BJ (cell line): ENCODE results near the gene IRS4. TPM values are rescaled to one million over a fixed set of nuclear protein-coding genes. Genes with fewer than 3 reads are reported as not detected.

Source experiments
- CTCF ChIA-PET: fragments of 350-600 bp; formaldehyde crosslinking; extraction: SDS; loops from one replicate; lab custom pipeline; 2021; ENCODE audit warnings: antibody characterized with exemption, inconsistent platforms; lab: Yijun Ruan, JAX
- POLR2A ChIA-PET: fragments of 300-600 bp; sonication (Branson Sonifier 250); formaldehyde crosslinking; extraction: SDS; loops from one replicate; lab custom pipeline; 2021; ENCODE audit warnings: antibody characterized with exemption; lab: Charles Lee
- DNase-seq: peaks from one replicate; pipeline ENCODE4 v3.0.0-alpha.2; 2011; ENCODE audit warnings: low read depth
- H3K27me3 ChIP-seq: 2 replicates; pipeline ENCODE4 v1.6.0; 2011; ENCODE audit warnings: low read length; ENCODE audit not compliant: control insufficient read depth, insufficient read depth
- H3K36me3 ChIP-seq: 2 replicates; pipeline ENCODE4 v1.5.1; 2011; ENCODE audit warnings: low read length; ENCODE audit not compliant: control insufficient read depth, insufficient read depth
- H3K4me3 ChIP-seq: 2 replicates; pipeline ENCODE4 v1.5.1; 2011; ENCODE audit warnings: low read depth, mild to moderate bottlenecking, control low read depth, low read length
- CTCF ChIP-seq: IDR thresholded peaks from 2 replicates; pipeline ENCODE4 v1.5.1; 2011; ENCODE audit warnings: low read depth, mild to moderate bottlenecking, control low read depth, inconsistent platforms, low read length, moderate library complexity; ENCODE audit not compliant: insufficient read depth
- polyA plus RNA-seq: library from polyadenylated mRNA; depleted of rRNA; stranded (reverse); fragments of >200 nt; gene quantifications from 2 replicates; pipeline ENCODE4 v1.2.3, GENCODE V29; 2011

IRS4 gene
- polyA plus RNA-seq, 1 experiment = not detected

GRCh38 chrX:108735679-108736508 lies 469 bp downstream of the IRS4 start:
- peaks cover 11% of the 10 kb centered on the region for H3K27me3 ChIP-seq
- no peak for TF ChIP-seq CTCF
- DNase-seq = no peak
- CTCF ChIA-PET = no interaction called here
- H3K36me3 ChIP-seq = no peaks in the 10 kb centered on the region
- peak overlapping the region; percentile 21 for H3K4me3 ChIP-seq
- POLR2A ChIA-PET = no interaction called here

GRCh38 chrX:108735091-108735678 lies 1.2 kb downstream of the IRS4 start:
- DNase-seq = no peak
- ChIA-PET CTCF (no interaction called here), POLR2A (no interaction called here)
- Histone ChIP-seq H3K36me3 (no peaks in the 10 kb centered on the region), H3K4me3 (no peak overlapping the region), H3K27me3 (peaks cover 11% of the 10 kb centered on the region)
- no peak for TF ChIP-seq CTCF

GRCh38 chrX:108734426-108734825 lies 1.9 kb downstream of the IRS4 start:
- TF ChIP-seq CTCF = no peak
- no peaks in the 10 kb centered on the region for H3K36me3 ChIP-seq
- CTCF ChIA-PET = no interaction called here
- H3K27me3 ChIP-seq = peaks cover 11% of the 10 kb centered on the region
- H3K4me3 ChIP-seq = no peak overlapping the region
- no peak for DNase-seq
- POLR2A ChIA-PET = no interaction called here

GRCh38 chrX:108732630-108733321 lies 3.6 kb downstream of the IRS4 start:
- Histone ChIP-seq H3K27me3 (peaks cover 11% of the 10 kb centered on the region), H3K4me3 (no peak overlapping the region), H3K36me3 (no peaks in the 10 kb centered on the region)
- CTCF ChIA-PET = no interaction called here
- DNase-seq = no peak
- no peak for TF ChIP-seq CTCF
- POLR2A ChIA-PET = no interaction called here

- DNase-seq = no peak
- POLR2A ChIA-PET = no interaction called here
- Histone ChIP-seq H3K4me3 (no peak overlapping the region), H3K27me3 (peaks cover 10% of the 10 kb centered on the region), H3K36me3 (no peaks in the 10 kb centered on the region)
- CTCF ChIA-PET = no interaction called here
- no peak for TF ChIP-seq CTCF
These were observed 5.2 kb downstream of the IRS4 start for GRCh38 chrX:108731153-108731552.
